ENCODE data around the gene OCA2. TPM values are rescaled to one million over a fixed set of nuclear protein-coding genes. Genes with fewer than 3 reads are reported as not detected.

The OCA2 gene
- total and polyA plus RNA-seq, 2 of the 13 experiments (the other 11 are each of a cell fraction or from before 2014, with no cell fraction given) = 0.02 to 0.05 TPM

DNA sequence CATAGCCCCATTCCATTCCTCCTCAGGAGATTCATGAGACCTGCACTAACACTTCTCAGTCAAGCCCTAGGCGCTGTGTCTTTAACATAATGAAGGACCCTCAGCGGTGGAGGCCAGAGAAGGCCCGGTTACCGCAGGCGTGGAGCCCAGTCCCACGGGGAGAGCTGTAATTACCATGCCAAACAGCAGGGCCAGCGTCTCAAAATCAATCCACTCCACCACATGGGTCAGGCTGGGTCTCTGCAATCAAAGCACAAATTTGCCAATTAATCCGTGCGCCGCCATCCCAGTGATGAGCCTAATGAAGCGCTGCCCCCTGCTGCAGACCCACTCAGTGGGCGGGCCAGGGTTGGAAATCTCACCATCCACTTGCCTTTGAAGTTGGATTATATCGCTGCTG is 109.7 kb downstream of the OCA2 start (continued):
- TF ChIP-seq, protein P1, sequence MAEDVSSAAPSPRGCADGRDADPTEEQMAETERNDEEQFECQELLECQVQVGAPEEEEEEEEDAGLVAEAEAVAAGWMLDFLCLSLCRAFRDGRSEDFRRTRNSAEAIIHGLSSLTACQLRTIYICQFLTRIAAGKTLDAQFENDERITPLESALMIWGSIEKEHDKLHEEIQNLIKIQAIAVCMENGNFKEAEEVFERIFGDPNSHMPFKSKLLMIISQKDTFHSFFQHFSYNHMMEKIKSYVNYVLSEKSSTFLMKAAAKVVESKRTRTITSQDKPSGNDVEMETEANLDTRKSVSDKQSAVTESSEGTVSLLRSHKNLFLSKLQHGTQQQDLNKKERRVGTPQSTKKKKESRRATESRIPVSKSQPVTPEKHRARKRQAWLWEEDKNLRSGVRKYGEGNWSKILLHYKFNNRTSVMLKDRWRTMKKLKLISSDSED (CRISPR knock-in tag; IDR thresholded peaks at IDR 0.05) = no peak
- TF ChIP-seq, protein P2, sequence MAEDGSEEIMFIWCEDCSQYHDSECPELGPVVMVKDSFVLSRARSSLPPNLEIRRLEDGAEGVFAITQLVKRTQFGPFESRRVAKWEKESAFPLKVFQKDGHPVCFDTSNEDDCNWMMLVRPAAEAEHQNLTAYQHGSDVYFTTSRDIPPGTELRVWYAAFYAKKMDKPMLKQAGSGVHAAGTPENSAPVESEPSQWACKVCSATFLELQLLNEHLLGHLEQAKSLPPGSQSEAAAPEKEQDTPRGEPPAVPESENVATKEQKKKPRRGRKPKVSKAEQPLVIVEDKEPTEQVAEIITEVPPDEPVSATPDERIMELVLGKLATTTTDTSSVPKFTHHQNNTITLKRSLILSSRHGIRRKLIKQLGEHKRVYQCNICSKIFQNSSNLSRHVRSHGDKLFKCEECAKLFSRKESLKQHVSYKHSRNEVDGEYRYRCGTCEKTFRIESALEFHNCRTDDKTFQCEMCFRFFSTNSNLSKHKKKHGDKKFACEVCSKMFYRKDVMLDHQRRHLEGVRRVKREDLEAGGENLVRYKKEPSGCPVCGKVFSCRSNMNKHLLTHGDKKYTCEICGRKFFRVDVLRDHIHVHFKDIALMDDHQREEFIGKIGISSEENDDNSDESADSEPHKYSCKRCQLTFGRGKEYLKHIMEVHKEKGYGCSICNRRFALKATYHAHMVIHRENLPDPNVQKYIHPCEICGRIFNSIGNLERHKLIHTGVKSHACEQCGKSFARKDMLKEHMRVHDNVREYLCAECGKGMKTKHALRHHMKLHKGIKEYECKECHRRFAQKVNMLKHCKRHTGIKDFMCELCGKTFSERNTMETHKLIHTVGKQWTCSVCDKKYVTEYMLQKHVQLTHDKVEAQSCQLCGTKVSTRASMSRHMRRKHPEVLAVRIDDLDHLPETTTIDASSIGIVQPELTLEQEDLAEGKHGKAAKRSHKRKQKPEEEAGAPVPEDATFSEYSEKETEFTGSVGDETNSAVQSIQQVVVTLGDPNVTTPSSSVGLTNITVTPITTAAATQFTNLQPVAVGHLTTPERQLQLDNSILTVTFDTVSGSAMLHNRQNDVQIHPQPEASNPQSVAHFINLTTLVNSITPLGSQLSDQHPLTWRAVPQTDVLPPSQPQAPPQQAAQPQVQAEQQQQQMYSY (CRISPR knock-in tag; IDR thresholded peaks at IDR 0.05) = no peak
- TF ChIP-seq, protein P3, sequence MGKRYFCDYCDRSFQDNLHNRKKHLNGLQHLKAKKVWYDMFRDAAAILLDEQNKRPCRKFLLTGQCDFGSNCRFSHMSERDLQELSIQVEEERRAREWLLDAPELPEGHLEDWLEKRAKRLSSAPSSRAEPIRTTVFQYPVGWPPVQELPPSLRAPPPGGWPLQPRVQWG (CRISPR knock-in tag; IDR thresholded peaks at IDR 0.05; ENCODE audit: borderline replicate concordance, low read depth) = no peak
- no peak for TF ChIP-seq PRPF4 (IDR thresholded peaks at IDR 0.05; ENCODE audit: low read depth, low read length, poor library complexity, severe bottlenecking)
- TF ChIP-seq ZNF660 (CRISPR knock-in tag; IDR thresholded peaks at IDR 0.05; ENCODE audit: borderline replicate concordance, low read depth) = no peak
- no peak for TF ChIP-seq NFIB (CRISPR knock-in tag; IDR thresholded peaks at IDR 0.05; ENCODE audit: borderline replicate concordance)
- TF ChIP-seq TBX2 (CRISPR knock-in tag; IDR thresholded peaks at IDR 0.05; ENCODE audit: borderline replicate concordance) = no peak
- TF ChIP-seq HIC2 (CRISPR knock-in tag; IDR thresholded peaks at IDR 0.05; ENCODE audit: low read depth) = no peak

Data from HepG2 (cell line).